GM21576 (cell line): ENCODE measurements around the gene NFAT5.

Experiments
- ATAC-seq: cut with Tn5 transposase; IDR thresholded peaks from one replicate; pipeline ENCODE4 v1.9.1; 2021; ENCODE audit warnings: mild to moderate bottlenecking, moderate library complexity; ENCODE audit not compliant: unreplicated experiment

The NFAT5 gene

GRCh38 chr16:69595127-69596036 is 29.6 kb downstream of the NFAT5 start:
- no peak for ATAC-seq

- no peak for ATAC-seq
Measured at GRCh38 chr16:69596801-69597200, 31.0 kb downstream of the NFAT5 start.

GRCh38 chr16:69598045-69598444 is 32.3 kb downstream of the NFAT5 start:
- ATAC-seq, result no peak

DNA sequence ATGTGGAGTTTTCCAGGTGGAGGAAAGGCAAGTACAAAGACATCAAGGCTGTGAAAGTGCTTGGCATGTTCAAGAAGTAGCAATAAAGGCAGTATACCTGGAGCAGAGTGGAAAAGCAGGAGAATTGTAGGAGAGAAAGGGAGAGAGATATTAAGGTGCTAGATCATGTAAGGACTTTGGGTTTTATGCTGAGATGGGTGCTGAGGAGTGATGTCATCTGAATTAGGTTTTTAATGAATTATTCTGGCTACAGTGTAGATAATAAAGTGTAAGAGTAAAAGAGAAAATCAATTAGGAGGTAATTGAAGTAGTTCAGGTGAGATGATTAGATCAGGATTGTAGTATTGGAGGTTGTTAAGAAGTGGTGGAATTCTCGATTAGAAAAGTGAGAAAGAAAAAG is 34.0 kb downstream of the NFAT5 start:
- ATAC-seq, result no peak

DNA sequence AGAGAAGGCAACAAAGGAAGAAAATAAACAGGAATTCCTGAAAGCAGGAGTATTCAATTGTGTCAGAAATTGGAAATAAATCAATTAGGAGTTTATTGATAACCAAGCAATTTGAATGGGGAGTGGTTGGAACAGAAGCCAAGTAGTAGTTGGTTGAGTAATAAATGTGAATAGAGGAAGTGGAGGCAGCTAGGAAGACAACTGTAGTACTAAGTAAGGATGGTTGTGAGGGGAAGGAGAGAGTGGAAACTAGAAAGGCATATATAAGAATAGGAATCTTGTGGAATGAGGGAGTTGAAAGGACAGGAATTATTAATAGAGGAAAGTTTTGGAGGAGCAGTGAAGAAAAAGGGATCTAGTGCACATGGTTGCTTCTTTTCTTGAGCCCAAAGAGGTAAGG is 34.4 kb downstream of the NFAT5 start:
- no peak for ATAC-seq

- no peak for ATAC-seq
Measured at GRCh38 chr16:69601250-69601649, 35.5 kb downstream of the NFAT5 start.

GRCh38 chr16:69606985-69607384 is 41.2 kb downstream of the NFAT5 start:
- ATAC-seq, result no peak

DNA sequence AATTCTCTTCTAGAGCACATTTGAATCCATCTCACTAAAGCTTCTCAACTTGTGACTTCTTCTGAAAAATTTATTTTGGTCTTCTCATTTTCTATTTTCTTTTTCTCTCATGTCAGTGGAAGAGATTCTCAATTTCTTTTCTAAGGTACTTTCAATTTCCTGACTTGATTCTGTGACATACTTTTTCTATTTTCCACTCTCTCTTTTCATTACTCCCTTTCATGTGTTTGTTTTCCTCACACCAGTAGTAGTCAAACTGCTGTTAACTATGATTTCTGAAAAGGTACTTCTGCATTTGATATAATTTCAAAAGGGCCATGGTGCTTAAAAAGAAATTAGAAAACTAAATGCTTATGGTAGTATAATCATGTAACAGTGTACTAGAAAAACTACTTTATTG is 41.9 kb downstream of the NFAT5 start:
- ATAC-seq, result no peak

DNA sequence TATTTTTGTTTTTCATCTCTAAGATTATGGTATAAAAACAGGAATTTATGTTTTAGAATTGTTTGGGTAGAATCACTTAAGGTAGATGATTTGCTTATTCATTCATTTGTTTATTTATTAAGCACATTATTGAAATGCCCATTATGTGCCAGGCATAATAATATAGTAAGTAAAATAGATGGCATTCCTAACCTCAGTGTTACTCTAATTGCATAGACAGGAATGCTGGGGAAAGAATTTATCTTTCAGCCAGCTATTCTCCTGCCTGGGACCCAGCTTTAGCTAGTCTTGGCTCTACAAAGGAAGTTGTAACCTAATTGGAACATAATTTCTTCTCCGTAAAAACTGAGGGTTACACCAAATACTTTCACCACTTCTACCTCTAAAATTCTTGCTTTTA is 44.6 kb downstream of the NFAT5 start:
- no peak for ATAC-seq

- ATAC-seq, result no peak
Measured at GRCh38 chr16:69611103-69611640, 45.4 kb downstream of the NFAT5 start.

DNA sequence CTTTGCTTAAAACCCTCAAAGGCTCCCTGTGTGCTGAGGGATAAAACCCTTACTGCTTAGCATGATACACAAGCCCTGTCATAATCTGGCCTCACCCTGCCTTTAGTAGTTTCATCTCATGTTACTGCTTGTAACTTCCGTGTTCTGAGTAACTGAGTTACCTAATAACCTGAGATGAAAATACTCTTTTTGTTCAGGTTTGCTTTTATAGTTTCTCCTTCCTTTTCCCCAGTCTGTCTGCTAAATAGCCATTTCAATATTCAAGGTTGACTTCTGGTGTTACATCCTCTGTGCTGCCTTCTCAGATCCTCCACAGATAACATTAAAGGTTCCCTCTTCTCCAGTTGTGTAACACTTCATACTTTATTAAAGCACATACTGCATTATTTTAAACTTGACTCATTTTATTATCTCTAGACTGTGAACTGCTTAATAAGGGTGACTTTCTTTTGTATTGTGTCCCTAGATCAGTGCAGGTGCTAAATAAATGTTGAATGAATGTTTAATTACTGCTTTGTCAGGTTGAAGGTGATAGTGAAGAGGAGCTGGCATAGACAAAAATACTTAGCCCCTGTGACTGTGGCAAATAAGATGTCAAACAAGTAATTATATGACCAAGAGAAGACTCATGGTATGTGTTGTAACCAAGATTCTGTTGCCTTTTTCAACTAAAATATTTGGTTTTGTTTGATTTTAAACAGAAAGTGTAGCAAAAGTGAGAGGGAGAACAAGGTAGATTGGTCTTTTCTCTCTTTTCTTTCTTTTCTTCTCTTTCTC is 47.8 kb downstream of the NFAT5 start:
- no peak for ATAC-seq

GRCh38 chr16:69615528-69615927 is 49.8 kb downstream of the NFAT5 start:
- ATAC-seq, result no peak

DNA sequence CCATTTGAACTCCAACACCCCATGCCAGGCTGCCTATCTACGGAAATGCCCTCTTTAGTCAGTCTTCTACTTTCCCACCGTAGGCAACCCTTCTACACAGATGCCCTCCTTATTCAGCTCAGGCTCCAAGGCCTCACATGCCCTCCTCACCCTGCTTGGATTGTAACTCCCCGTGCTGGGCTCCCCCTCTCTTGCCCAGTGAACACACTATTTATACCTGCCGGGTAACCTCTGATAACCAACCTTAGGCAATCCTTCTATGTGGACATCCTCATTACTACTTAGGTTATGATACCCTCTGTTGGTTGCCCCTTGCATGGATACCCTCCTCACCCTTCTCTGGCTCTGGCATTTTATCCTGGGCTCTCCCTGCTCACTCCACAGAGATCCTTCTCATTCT is 50.3 kb downstream of the NFAT5 start:
- no peak for ATAC-seq

DNA sequence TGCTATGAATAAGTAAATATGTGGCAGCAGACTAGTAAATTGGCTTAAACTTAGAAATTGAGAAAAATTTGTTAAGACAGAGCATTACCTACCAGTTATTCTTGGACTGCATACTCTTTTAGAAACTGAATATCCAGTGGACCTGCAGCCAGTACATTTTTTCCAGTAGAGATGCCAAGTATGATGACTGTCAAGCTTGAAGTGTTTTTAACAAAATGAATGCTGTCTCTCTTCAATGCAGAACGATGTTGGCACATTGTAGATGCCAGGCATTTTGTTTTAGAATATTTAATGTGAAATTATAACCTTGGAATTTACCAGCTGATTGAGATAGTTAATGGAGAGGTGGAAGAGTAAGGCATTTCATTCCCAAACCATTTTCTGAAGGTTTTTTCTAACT is 52.5 kb downstream of the NFAT5 start:
- no peak for ATAC-seq

DNA sequence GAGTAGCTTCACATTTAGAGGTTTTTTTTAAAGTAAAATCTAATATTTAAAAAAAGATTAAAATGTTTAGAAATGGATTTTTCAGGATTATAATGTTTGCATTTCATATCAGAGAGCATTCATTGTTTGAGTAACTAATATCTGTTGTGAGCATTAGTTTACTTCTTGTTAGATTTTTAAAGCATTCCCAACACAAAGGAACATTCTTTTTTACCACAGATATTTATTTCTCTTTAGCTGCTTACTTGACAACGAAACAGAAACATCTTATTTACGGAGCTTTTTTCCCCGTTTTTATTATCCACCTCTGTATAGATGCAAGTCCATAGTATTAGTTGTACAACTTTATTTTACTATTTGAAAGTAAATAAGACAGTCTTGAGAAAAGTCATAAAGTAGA is 53.0 kb downstream of the NFAT5 start:
- ATAC-seq, result no peak

DNA sequence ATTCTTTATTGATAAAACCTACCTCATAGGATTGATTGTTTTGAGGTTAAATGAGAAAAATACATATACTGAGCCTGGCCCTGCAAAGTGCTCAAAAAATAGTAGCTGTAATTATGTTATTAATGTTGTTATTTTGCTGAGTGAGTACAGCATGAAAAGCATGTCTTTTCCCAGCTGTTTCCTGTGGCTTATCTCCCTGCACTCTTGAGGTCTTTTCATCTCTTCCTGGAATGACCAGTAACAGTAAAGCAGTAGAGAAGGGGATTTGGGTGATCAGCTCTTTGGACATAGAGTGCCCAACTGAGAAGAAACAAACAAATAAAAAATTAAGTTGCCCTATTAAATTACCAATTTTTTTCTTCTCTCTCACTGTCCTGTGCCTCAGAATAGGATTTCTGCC is 53.7 kb downstream of the NFAT5 start:
- ATAC-seq, result no peak

- ATAC-seq, result no peak
Measured at GRCh38 chr16:69620573-69620972, 54.8 kb downstream of the NFAT5 start.

DNA sequence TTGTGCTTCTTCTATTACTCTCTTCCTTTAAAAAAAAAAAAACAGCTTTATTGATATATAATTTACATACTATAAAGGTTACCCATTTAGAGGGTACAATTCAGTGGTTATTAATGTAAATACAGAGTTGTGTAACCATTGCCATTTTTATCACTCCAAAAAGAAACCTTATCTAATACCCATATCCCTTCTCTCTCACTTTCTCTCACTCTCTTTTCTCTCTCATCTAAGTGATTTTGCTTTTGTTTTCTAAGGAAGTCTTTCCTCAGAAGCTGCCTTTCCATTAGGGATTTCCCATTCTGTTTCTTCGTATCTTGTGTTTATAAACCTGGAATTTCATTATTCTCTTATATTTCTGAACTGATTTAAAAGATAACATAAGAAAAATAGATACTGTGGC is 55.5 kb downstream of the NFAT5 start:
- no peak for ATAC-seq

GRCh38 chr16:69626256-69626655 is 60.5 kb downstream of the NFAT5 start:
- ATAC-seq, result no peak

GRCh38 chr16:69632828-69633227 is 67.1 kb downstream of the NFAT5 start:
- ATAC-seq, result no peak

DNA sequence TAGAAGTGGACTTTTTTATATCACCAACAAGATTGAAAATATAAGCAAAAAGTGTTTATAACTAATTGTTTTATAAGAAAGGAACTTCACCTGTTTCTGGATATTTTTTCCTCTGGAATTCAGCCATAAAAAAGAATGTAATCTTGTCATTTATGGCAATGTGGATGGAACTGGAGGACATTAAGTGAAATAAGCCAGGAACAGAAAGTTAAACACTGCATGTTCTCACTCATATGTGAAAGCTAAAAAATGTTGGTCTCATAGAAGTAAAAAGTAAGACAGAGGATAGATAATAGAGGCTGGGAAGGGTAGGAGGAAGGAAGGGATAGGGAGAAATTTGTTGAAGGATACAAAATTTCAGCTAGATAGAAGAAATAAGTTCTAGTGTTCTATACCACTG is 67.6 kb downstream of the NFAT5 start:
- no peak for ATAC-seq
